Measurements from ENCODE around the gene ZNF662. TPM values are rescaled to one million over a fixed set of nuclear protein-coding genes. Genes with fewer than 3 reads are reported as not detected.

The ZNF662 gene
- total RNA-seq, 1 experiment from 2014 or later: not detected

DNA sequence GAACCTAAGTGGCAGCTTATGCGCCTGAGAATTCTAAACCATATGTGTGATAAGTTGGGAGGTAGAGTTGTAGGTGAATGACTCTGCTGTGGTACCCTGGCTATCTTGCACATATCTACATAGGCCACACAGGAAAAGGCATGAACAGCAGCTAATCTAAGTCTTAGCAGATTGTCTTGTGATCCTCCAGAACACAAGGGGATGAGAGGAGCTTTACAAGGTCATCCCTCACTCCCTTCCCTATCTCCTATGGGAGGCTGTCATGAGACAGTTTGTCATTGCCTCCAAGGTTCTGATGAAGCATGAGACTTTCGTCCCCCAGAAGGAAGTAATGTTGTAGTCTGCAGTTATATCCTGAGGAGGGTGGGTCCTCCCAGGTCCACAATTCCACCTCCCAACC is 3.7 kb upstream of the ZNF662 start:
- Histone ChIP-seq H3K4me2 (ENCODE audit: insufficient read depth, insufficient read length, low read length) (no peak overlapping the region), H2AK5ac (ENCODE audit: insufficient read length, low read length) (no peak overlapping the region), H3K27ac (ENCODE audit: insufficient read length, low read depth, low read length) (no peak overlapping the region), H4K8ac (replicated peaks; ENCODE audit: insufficient read length, low read depth, low read length) (no peak overlapping the region), H2BK120ac (ENCODE audit: low read depth, low read length, poor library complexity, severe bottlenecking) (no peak overlapping the region), H3K23me2 (ENCODE audit: insufficient read length, low read depth, low read length, poor library complexity, severe bottlenecking) (no peaks in the 10 kb centered on the region), H4K91ac (ENCODE audit: insufficient read length, low read depth, low read length) (no peak overlapping the region), H2BK12ac (ENCODE audit: insufficient read length, low read depth, low read length) (no peak overlapping the region), H2BK5ac (ENCODE audit: insufficient read length, low read length) (no peak overlapping the region), H3K27me3 (ENCODE audit: insufficient read depth, low read length) (no peaks in the 10 kb centered on the region), H3K79me2 (ENCODE audit: insufficient read depth, low read length) (no peaks in the 10 kb centered on the region), H3K14ac (ENCODE audit: insufficient read depth, low read length) (no peak overlapping the region), H3K9me3 (ENCODE audit: control insufficient read depth, low read depth, low read length) (no peaks in the 10 kb centered on the region), H3K9ac (ENCODE audit: extremely low read depth, insufficient read length, low read length) (no peak overlapping the region), H4K20me1 (ENCODE audit: control insufficient read depth, insufficient read depth, insufficient read length) (no peaks in the 10 kb centered on the region), H3K79me1 (ENCODE audit: insufficient read depth, low read depth, low read length, poor library complexity, severe bottlenecking) (no peaks in the 10 kb centered on the region), H3K4me1 (ENCODE audit: insufficient read depth, low read length) (no peaks in the 10 kb centered on the region), H2BK15ac (ENCODE audit: low read depth, low read length) (no peak overlapping the region), H2AFZ (ENCODE audit: low read length) (no peak overlapping the region), H2BK20ac (ENCODE audit: low read depth, low read length, poor library complexity, severe bottlenecking) (no peak overlapping the region), H3K18ac (ENCODE audit: insufficient read length, low read depth, low read length) (no peak overlapping the region), H3T11ph (ENCODE audit: low read length) (no peak overlapping the region), H4K5ac (ENCODE audit: insufficient read length, low read depth, low read length) (no peak overlapping the region), H3K23ac (ENCODE audit: insufficient read length, low read depth, low read length) (no peak overlapping the region), H3K4ac (ENCODE audit: low read depth, low read length) (no peak overlapping the region), H3K56ac (ENCODE audit: insufficient read length, low read depth, low read length) (no peak overlapping the region)
- no peak overlapping the region for H3K4me3 Mint-ChIP-seq
- TF ChIP-seq, protein P1, sequence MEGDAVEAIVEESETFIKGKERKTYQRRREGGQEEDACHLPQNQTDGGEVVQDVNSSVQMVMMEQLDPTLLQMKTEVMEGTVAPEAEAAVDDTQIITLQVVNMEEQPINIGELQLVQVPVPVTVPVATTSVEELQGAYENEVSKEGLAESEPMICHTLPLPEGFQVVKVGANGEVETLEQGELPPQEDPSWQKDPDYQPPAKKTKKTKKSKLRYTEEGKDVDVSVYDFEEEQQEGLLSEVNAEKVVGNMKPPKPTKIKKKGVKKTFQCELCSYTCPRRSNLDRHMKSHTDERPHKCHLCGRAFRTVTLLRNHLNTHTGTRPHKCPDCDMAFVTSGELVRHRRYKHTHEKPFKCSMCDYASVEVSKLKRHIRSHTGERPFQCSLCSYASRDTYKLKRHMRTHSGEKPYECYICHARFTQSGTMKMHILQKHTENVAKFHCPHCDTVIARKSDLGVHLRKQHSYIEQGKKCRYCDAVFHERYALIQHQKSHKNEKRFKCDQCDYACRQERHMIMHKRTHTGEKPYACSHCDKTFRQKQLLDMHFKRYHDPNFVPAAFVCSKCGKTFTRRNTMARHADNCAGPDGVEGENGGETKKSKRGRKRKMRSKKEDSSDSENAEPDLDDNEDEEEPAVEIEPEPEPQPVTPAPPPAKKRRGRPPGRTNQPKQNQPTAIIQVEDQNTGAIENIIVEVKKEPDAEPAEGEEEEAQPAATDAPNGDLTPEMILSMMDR (conservative IDR thresholded peaks at IDR 0.05): no peak
- WGBS (ENCODE audit: extremely low coverage, insufficient read length, low lambda C conversion rate): no CpG with 5 or more reads among the region's 2 CpGs
- peaks cover 9% of the 10 kb centered on the region; the same call in 1 of the 2 replicates for H3K27me3 Mint-ChIP-seq (ENCODE audit: low read depth)
- DNase-seq: no peak
- H3K36me3 Mint-ChIP-seq (ENCODE audit: insufficient read depth in 1 of 3, low read depth in 3 of 3): peaks cover 0 to 6% (median 2%) of the 10 kb centered on the region in 3 experiments; a peak in 4 of 7 replicates
- peaks cover 5 to 12% of the 10 kb centered on the region in 2 experiments; a peak in 4 of 5 replicates for H3K9me3 Mint-ChIP-seq
- peaks cover 14 to 15% of the 10 kb centered on the region in 2 experiments for H3K4me1 Mint-ChIP-seq
- no peak overlapping the region for H3K27ac Mint-ChIP-seq

All from H9 (cell line).